ENCODE results near the gene LHX6.

Gene LHX6

DNA sequence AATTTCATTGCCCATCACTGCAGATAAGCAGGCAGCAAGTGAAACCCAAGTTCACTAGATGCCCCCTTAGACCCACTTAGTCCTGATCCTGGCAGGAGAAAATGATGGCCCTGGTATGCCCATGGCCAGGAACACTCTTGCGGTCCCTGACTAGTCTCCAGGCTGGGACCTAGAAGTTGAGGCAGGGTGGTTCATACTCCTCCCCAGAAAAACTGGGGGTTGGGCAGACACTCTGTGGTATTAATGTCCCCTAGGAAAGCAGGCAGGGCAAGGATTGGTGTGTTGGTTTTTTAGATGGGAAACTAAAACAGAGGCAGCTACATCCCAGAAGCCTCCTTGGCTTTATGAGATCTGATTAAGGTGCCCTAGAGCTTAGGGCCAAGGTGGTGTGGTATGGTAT lies 13.1 kb downstream of the LHX6 start:
- no peak for DNase-seq

- DNase-seq, result no peak
Observed at GRCh38 chr9:122214507-122214906, 14.2 kb downstream of the LHX6 start.

- DNase-seq, result peak; percentile 92
Observed at GRCh38 chr9:122213589-122214413, 15.0 kb downstream of the LHX6 start.

DNA sequence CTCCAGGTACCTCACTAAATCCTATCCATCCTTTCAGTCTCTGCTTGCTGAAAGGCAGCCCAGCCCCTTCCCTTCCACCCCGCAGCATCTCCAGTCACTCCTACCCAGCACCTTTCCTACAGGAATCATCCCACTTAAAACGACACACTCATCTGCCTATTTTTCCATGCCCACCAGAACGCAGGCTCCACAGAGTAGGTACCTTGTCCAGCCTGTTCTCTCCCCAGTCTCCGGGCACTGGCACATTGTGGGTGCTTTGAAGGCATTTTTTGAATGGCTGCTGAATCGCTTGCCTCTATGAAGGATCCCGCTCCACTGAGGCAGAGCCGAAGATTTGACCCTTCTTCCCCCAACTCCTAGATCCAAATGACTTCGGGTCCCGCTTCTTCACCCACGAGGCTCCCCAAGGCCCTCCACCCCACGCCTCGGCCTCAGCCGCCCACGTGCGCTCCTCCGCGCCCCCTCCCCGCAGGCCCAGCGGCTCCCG lies 15.6 kb downstream of the LHX6 start:
- no peak for DNase-seq

GRCh38 chr9:122212473-122213004 lies 16.2 kb downstream of the LHX6 start:
- DNase-seq, result no peak

GRCh38 chr9:122209451-122209850 lies 19.3 kb downstream of the LHX6 start:
- no peak for DNase-seq

GRCh38 chr9:122207096-122207495 lies 21.7 kb downstream of the LHX6 start:
- no peak for DNase-seq

GRCh38 chr9:122206118-122207046 lies 22.4 kb downstream of the LHX6 start:
- DNase-seq, result no peak

GRCh38 chr9:122205176-122205575 lies 23.6 kb downstream of the LHX6 start:
- DNase-seq, result no peak

DNA sequence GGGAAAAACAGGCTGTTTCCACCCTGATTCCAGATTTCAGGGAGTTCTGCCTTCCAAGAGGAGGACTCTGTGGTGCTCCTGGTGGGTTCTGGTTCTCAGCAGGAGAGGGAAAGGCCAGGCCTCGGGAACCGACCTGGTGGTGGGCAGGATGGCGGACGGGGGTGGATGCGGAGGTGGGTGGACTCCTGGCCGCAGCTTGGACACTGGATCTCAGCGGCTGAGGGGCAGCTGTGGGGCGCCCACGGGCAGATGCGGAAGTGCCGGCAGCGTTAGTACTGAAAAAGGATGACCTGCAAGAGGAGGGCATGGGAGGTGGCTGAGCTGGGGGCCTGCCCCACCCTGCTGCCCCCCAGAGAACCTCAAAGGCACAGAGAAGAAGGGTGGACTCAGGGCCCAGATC lies 24.3 kb downstream of the LHX6 start:
- no peak for DNase-seq

DNA sequence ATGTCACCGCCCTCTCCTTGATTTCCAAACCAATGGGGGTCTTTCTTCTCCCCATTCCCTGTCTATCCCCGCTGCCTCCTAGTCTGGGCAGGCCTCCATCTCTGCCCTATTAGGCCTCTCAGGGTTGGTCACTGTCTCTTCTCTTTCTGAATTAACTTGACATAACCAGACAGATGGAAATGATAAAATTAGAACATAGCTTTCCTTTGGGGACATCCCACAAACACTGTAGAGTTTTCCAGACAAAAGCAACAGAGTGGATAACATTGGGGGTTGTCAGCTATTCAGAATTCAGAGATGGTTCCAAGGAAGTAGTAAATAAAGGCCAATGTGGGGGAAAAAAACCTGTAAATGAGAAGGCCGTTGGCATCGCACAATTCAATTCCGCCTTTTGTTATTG lies 24.7 kb downstream of the LHX6 start:
- DNase-seq, result no peak

GRCh38 chr9:122202111-122202510 lies 26.6 kb downstream of the LHX6 start:
- no peak for DNase-seq

GRCh38 chr9:122201641-122202040 lies 27.1 kb downstream of the LHX6 start:
- no peak for DNase-seq

DNA sequence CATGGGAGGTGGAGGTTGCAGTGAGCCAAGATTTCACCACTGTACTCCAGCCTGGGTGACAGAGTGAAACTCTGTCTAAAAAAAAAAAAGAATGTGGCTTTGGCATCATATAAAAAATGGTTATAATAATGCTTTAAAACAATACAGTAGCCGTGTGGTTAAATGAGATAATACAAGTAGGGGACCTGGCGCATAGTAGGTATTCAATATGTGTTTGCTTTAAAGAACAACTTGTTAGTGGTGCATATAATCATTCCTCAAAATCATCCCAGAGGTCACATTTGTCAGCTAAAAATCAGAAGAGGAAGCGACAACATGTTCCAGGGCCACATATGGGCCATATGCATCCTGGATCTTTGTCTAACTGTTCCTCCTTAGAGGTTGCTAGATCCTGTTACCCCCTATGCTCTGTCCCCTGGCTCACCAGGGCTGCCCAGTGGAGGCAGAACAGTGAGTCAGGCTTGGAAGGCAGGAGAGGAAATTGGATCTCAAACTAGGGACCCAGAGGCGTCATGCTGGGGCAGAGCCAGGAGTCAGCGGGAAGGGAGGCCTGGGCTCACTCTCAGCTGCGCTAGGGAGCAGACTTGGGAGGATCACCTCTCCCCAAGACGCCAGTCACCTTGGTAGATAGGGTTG lies 27.7 kb downstream of the LHX6 start:
- no peak for DNase-seq

GRCh38 chr9:122197882-122198281 lies 30.9 kb downstream of the LHX6 start:
- DNase-seq, result no peak

DNA sequence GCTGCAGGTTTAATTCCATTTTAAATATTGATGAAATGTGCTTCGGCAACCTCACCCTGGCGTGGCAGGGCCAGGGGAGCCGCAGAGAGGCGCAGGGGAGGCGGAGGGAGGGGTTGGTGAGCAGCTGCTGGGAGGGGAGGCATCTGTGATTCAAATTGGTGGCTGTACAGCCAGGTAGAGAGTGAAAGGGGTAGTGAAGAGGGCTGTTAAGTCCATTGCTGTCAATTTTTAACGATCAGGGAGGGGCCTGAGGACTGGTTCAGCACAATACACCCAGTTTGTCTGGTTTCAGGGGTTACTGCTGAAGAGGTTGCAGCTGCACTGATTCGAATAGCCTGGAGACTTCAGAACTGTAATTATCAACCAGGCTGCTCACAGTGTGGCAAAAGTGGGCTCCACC lies 31.3 kb downstream of the LHX6 start:
- DNase-seq, result peak; percentile 94

DNA sequence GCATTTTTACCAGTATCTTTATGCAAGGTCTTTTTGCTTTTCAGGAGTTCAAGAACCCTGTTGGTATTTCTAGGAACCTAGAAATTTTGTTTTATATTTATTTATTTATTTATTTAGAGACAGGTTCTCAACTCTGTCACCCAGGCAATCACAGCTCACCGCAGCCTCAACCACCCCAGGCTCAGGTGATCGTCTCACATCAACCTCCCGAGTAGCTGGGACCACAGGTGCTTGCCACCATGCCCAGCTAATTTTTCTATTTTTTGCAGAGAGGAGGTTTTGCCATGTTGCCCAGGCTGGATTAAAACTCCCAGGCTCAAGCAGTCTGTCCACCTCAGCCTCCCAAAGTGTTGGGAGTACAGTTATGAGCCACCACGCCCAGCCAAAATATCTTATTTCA lies 32.9 kb downstream of the LHX6 start:
- no peak for DNase-seq

DNA sequence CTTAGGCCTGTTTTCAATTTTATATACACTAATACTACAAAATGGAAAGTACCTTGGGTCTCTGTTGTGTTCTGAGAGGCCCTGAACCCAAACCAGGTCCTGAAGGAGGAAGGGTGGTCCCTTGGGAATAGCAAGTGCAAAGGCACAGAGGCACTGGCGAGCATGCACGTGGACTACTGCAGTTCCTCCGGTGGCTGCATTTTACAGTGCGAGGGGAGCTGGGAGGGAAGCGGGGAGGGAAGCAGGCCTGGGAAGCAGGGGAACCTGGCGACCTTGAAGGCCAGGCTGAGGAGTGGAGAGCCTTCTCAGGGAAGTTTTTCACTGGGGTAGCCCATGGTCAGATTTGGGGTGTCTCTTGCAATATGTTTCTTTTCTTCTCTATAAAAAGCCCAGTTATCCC lies 35.1 kb downstream of the LHX6 start:
- DNase-seq, result no peak

GRCh38 chr9:122192914-122193525 lies 35.7 kb downstream of the LHX6 start:
- no peak for DNase-seq

DNA sequence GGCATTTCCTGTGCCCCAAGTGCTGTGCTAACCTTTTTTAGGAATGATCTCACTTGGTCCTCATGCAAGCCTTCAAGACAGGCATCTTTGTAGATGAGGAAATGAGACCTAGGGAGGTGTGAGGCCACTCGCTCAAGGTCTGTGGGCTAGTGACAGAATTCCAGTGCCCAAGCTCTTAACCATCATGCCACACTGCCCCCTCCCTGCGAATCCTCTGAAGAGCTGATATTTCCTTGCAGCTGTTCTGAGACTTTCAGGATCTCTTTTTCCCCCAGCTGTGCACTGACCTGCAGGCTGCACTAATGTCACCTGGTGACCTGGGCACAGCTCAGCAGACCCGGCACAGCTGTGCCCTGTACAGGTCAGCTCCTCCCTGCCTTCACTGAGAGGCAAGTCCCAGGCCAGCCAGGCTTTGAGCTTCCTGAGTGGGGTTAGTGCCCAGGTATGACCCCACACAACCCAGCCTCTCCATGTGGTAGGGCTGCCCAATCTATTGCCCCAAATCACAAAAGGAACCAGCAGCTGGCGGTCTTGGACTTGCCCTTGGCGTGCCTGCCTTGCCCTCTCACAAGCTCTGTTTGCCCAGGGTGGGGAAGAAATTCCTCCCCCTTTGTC lies 36.4 kb downstream of the LHX6 start:
- DNase-seq, result no peak

- DNase-seq, result no peak
Observed at GRCh38 chr9:122191584-122191983, 37.2 kb downstream of the LHX6 start.

All from NCI-H1105 (cell line).